ENCODE results near the gene NUAK1.

NUAK1 gene

GRCh38 chr12:106109168-106109910 is 29.4 kb downstream of the NUAK1 start:
- DNase-seq (ENCODE audit: low read depth), result no peak

DNA sequence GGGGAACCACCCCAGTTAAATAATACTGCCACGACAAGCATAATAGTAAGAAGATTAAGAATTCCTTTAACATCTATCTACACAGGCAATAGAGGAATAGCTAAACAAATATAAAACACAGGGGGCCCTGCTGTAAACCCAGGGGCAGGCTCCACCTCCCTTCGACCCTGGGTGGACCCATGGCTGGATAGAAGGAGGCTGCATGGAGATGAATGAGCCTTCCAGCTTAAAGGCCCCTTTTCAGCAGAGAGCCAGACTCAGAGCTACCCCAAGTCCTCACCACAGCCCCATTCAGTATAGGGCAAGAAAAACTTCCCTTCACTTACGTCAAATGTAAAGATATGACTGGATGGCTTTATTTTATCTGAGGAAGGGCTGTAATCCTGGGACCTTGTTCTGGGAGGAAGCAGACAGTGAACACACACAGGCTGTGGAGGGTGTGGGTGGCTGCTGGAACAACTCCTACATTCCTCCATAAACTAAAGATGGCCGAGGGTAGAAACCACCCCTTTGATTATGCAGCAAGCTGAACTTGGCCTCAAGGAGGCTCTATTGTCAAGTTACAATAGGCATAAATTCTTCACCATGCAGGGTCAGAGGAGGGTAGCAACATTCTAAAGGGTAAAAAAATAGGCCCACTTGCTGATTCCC is 30.4 kb downstream of the NUAK1 start:
- no peak for DNase-seq (ENCODE audit: low read depth)

GRCh38 chr12:106107566-106107965 is 31.2 kb downstream of the NUAK1 start:
- DNase-seq (ENCODE audit: low read depth), result no peak

GRCh38 chr12:106106892-106107291 is 31.9 kb downstream of the NUAK1 start:
- no peak for DNase-seq (ENCODE audit: low read depth)

- DNase-seq (ENCODE audit: low read depth), result no peak
Measured at GRCh38 chr12:106106061-106106566, 32.6 kb downstream of the NUAK1 start.

GRCh38 chr12:106101803-106102202 is 37.0 kb downstream of the NUAK1 start:
- DNase-seq (ENCODE audit: low read depth), result no peak

GRCh38 chr12:106098691-106099200 is 40.0 kb downstream of the NUAK1 start:
- no peak for DNase-seq (ENCODE audit: low read depth)

- DNase-seq (ENCODE audit: low read depth), result no peak
Measured at GRCh38 chr12:106097011-106097410, 41.7 kb downstream of the NUAK1 start.

- no peak for DNase-seq (ENCODE audit: low read depth)
Measured at GRCh38 chr12:106096376-106096775, 42.4 kb downstream of the NUAK1 start.

DNA sequence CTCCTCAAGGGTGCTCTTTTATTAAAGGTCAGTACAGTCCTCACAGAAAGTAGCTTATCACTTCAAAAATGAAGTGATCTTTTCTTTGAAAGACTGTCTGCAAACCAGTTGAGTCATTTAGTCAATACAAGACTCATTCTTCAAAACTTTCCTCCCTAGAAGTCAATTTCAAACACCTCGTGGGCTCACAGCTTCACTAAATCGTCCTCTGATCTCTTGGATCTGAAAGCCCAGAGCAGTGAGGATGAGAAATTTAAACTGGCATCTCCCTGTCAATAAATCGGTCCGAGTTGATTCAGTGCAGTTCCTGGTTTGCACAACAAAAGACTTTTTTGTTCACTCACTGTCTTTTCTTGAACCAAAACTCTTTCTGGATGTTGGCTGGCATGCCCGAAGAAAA is 44.5 kb downstream of the NUAK1 start:
- DNase-seq (ENCODE audit: low read depth), result no peak

DNA sequence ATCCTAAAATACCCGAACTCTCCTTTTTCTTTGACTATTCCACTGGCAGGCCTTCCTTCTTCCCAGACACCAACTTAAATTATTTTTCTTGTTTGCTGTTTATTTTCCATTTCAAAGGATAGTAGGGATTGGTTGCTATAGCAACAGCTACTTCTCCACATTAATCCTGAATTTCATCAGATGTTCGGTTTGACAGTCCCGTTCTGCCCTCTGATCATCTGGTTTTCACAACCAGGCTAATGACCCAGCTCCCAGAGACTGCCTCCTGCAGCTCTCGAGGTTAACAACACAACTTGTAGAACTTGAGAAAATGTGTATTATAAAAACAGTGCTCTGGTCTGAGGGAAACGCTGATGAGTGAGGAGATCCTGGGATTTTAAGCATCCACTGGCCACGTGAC is 45.5 kb downstream of the NUAK1 start:
- no peak for DNase-seq (ENCODE audit: low read depth)

- no peak for DNase-seq (ENCODE audit: low read depth)
Measured at GRCh38 chr12:106091446-106091820, 47.3 kb downstream of the NUAK1 start.

- peak; percentile 32 for DNase-seq (ENCODE audit: low read depth)
Measured at GRCh38 chr12:106090591-106091445, 47.9 kb downstream of the NUAK1 start.

DNA sequence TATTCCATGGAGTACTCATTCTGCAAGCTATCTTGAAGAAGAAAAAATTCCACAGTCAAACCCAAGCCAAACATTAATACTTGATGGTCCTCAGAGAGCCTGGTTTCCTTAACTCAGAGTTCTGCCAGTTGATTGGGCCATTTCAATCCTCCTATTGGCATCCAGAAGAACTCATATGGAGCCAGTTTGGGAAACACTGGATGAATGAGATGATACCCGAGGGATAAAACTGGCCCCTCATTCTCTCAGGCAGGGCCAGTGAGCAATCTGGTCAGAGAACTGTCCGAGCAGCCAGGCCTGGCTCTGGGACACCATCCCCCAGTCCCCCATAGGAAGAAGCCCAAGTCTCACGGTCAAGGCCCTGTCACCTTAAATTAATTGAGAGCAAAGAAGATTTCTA is 48.8 kb downstream of the NUAK1 start:
- DNase-seq (ENCODE audit: low read depth), result no peak

DNA sequence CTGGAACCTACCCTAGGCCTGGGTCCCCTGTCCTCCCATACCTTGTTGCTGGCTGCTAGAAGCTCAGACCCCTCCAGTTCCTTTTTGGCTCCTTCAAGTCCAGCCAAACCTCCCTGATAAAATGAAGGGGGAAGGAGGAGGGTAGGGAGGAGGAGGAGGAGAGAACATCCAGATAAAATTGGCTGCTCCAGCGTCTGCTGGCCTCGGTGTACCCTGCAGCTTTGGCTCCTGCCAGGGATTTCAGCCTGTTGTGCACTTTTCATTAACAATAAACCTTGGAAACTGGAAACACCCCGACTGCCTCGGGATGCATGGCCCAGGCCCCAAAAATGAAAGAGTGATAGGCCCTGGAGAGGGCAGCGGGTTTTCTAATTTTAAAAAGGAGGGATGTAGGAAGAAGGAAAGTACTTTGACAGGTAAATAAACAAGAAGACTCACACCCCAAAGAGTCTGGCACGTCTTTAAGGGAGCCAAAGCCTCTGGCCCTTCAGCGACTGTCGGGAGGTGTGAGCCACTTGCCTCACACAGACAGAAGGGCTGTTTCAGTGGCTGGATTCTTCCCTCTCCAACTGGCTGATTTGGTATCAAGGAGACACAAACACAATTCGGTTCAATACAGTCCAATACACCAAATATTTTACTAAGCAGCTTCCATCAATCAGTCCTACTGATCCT is 49.8 kb downstream of the NUAK1 start:
- DNase-seq (ENCODE audit: low read depth), result no peak

- no peak for DNase-seq (ENCODE audit: low read depth)
Measured at GRCh38 chr12:106088246-106088808, 50.4 kb downstream of the NUAK1 start.

DNA sequence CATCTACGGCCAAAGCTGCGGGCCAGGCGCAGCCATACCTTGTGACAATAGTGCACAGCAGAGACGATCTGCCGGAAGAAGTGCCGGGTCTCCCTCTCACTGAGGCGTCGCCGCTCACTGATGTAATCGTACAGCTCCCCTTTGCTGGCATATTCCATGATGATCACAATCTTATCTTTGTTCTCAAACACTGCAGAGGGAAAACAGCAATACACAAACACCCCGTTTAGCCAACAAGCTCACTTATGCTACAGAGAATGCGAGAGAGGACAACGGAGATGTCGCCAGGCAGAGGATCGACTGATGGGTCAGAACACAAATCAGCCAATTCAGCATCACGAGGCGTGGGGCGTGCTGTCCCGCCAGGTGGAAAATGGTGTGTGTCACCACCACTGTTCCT is 52.1 kb downstream of the NUAK1 start:
- DNase-seq (ENCODE audit: low read depth), result no peak

DNA sequence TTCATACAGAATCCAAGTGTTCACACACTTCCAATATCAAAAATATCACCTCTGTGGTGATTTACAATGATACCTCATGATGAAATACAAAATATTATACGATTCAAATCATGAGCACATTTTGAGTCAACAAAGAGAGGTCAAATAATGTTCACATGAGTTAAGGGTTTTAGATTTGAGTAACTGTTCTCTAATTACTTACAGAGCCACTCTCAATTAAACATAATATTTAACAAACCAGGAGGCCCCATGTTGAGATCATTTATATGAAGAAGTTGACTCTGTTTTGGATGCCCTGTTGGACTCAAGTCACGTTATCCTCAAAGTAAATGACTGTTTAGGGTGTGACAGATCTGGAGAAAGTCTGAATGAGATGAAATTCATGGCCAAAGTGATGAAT is 53.5 kb downstream of the NUAK1 start:
- DNase-seq (ENCODE audit: low read depth), result no peak

- no peak for DNase-seq (ENCODE audit: low read depth)
Measured at GRCh38 chr12:106084759-106085158, 54.0 kb downstream of the NUAK1 start.

- DNase-seq (ENCODE audit: low read depth), result no peak
Measured at GRCh38 chr12:106084014-106084671, 54.6 kb downstream of the NUAK1 start.
